Kidney (tissue), 14 donors: Measurements from ENCODE around the gene SYT7. TPM values are rescaled to one million over a fixed set of nuclear protein-coding genes. Genes with fewer than 3 reads are reported as not detected.

Experiments used
- DNase-seq, 5 donors: peaks; one replicate each; pipeline ENCODE4 v3.0.0-alpha.2; 2013 to 2020
- FAIRE-seq: peaks from 2 replicates; lab custom pipeline; 2012; peaks lifted over from hg19 to GRCh38; lab: Jason Lieb, UNC
- H3K27ac ChIP-seq, 2 donors: one replicate each; pipeline ENCODE4 v1.7.0; 2013; ENCODE audit warnings: low read depth in 2 of 2, low read length in 2 of 2, inconsistent platforms in 1 of 2
- H3K27me3 ChIP-seq: one replicate; pipeline ENCODE4 v1.7.1; 2013; ENCODE audit warnings: low read length, inconsistent platforms; ENCODE audit not compliant: control insufficient read depth, insufficient read depth
- H3K36me3 ChIP-seq, 3 donors: one replicate each; pipeline versions ENCODE4 v1.7.0 to v1.7.1; 2013; ENCODE audit warnings: low read length in 3 of 3, control low read depth in 1 of 3, inconsistent platforms in 1 of 3; ENCODE audit not compliant: insufficient read depth in 3 of 3, control insufficient read depth in 2 of 3
- H3K4me1 ChIP-seq, 3 donors: one replicate each; pipeline versions ENCODE4 v1.7.0 to v1.7.1; 2013; ENCODE audit warnings: low read length in 3 of 3, inconsistent platforms in 1 of 3, low read depth in 1 of 3; ENCODE audit not compliant: control insufficient read depth in 2 of 3, insufficient read depth in 2 of 3
- H3K4me3 ChIP-seq, 3 donors: one replicate each; pipeline versions ENCODE4 v1.7.0 to v1.8.1; 2013; ENCODE audit warnings: low read length in 3 of 3, control low read depth in 1 of 3, inconsistent platforms in 1 of 3
- H3K9ac ChIP-seq, 3 donors: one replicate each; pipeline versions ENCODE4 v1.7.0 to v1.7.1; 2013; ENCODE audit warnings: low read length in 3 of 3, control low read depth in 1 of 3, inconsistent platforms in 1 of 3
- H3K9me3 ChIP-seq, 3 donors: one replicate each; pipeline versions ENCODE4 v1.7.0 to v1.7.1; 2013; ENCODE audit warnings: low read length in 3 of 3, control low read depth in 1 of 3, inconsistent platforms in 1 of 3; ENCODE audit not compliant: control insufficient read depth in 2 of 3, insufficient read depth in 1 of 3
- CTCF ChIP-seq: IDR thresholded peaks from 3 replicates; pipeline ENCODE4 v1.5.1; 2012; ENCODE audit warnings: mild to moderate bottlenecking, moderate library complexity, borderline replicate concordance; ENCODE audit not compliant: insufficient read depth; ENCODE audit errors: extremely low read depth
- intact Hi-C: fragments of 100-400 bp; cut with DNase I; formaldehyde crosslinking; loops from one replicate; pipeline ENCODE4 v1.11.1; 2022
- polyA plus RNA-seq: library from polyadenylated mRNA; stranded (reverse); fragments of 350-450 nt; fragmentation: Illumina TruSeq; extraction: RNeasy Lipid Tissue Mini Kit (QIAGEN cat#74804); gene quantifications from one replicate; pipeline ENCODE4 v1.2.3, GENCODE V29; 2014; ENCODE audit warnings: low read depth, low replicate concordance; ENCODE audit not compliant: insufficient read depth
- total RNA-seq: library from RNA; stranded (reverse); fragmentation: NEBNext Ultra II Directional; extraction: Animal tissue kit (Norgen Biotek cat#: 25700); gene quantifications from one replicate; pipeline ENCODE4 v1.2.1, GENCODE V29; 2021
- donor health status: control.
- donor health status: control.
- donor health status: control.
- donor health status: control.
- donor health status: control.
- donor health status: DM: yes; HTN: yes; CAD: no.
- donor health status: Normal renal cell carcinoma (clear cell type).

Gene SYT7
- total and polyA plus RNA-seq, 2 donors from 2014 or later, result 5.7 to 6.7 TPM

- FAIRE-seq (no peak), DNase-seq (no peak)
- H3K27me3 ChIP-seq, result no peaks in the 10 kb centered on the region
- no peak overlapping the region for H3K27ac ChIP-seq
- no peak overlapping the region for H3K9ac ChIP-seq
- intact Hi-C loops, result no loop called here
- TF ChIP-seq CTCF, result no peak
- no peaks in the 10 kb centered on the region for H3K4me1 ChIP-seq
- no peaks in the 10 kb centered on the region for H3K36me3 ChIP-seq
- no peaks in the 10 kb centered on the region for H3K9me3 ChIP-seq
- H3K4me3 ChIP-seq, result no peak overlapping the region
Measured at GRCh38 chr11:61539006-61539405, 41.9 kb downstream of the SYT7 start.

GRCh38 chr11:61538636-61538961 is 42.3 kb downstream of the SYT7 start:
- H3K9me3 ChIP-seq, result no peaks in the 10 kb centered on the region
- intact Hi-C loops, result no loop called here
- no peak overlapping the region for H3K9ac ChIP-seq
- no peaks in the 10 kb centered on the region for H3K27me3 ChIP-seq
- no peak for TF ChIP-seq CTCF
- no peaks in the 10 kb centered on the region for H3K4me1 ChIP-seq
- no peaks in the 10 kb centered on the region for H3K36me3 ChIP-seq
- FAIRE-seq, result no peak
- no peak overlapping the region for H3K27ac ChIP-seq
- no peak overlapping the region for H3K4me3 ChIP-seq
- no peak for DNase-seq

- peaks cover 0 to 4% (median 3%) of the 10 kb centered on the region in 3 donors for H3K4me1 ChIP-seq
- no peaks in the 10 kb centered on the region for H3K36me3 ChIP-seq
- TF ChIP-seq CTCF, result no peak
- FAIRE-seq, result no peak
- H3K4me3 ChIP-seq, result no peak overlapping the region
- H3K27me3 ChIP-seq, result no peaks in the 10 kb centered on the region
- no peak overlapping the region for H3K9ac ChIP-seq
- intact Hi-C loops, result no loop called here
- DNase-seq, result no peak
- no peaks in the 10 kb centered on the region for H3K9me3 ChIP-seq
- no peak overlapping the region for H3K27ac ChIP-seq
Measured at GRCh38 chr11:61537326-61537725, 43.5 kb downstream of the SYT7 start.

GRCh38 chr11:61536676-61537270 is 44.1 kb downstream of the SYT7 start:
- H3K4me1 ChIP-seq, result peaks cover 0 to 5% (median 3%) of the 10 kb centered on the region in 3 donors
- H3K36me3 ChIP-seq, result no peaks in the 10 kb centered on the region
- H3K9ac ChIP-seq, result no peak overlapping the region
- H3K4me3 ChIP-seq, result no peak overlapping the region
- DNase-seq, result no peak
- intact Hi-C loops, result no loop called here
- no peak for TF ChIP-seq CTCF
- no peaks in the 10 kb centered on the region for H3K27me3 ChIP-seq
- no peak overlapping the region for H3K27ac ChIP-seq
- FAIRE-seq, result no peak
- no peaks in the 10 kb centered on the region for H3K9me3 ChIP-seq
